Ascending aorta (tissue), 2 donors: ENCODE results near the gene SEL1L2. TPM values are rescaled to one million over a fixed set of nuclear protein-coding genes. Genes with fewer than 3 reads are reported as not detected.

ENCODE experiments used
- DNase-seq, 2 donors: peaks; one replicate each; pipeline ENCODE4 v3.0.0-alpha.2; 2019; ENCODE audit warnings: low spot score in 2 of 2
- H3K27ac ChIP-seq, 2 donors: fragments of 200-600 bp; sonication (generic); one replicate each; pipeline ENCODE4 v1.5.1; 2016 to 2017; ENCODE audit warnings: mild to moderate bottlenecking in 1 of 2
- H3K27me3 ChIP-seq: fragments of 200-600 bp; sonication (generic); one replicate; pipeline ENCODE4 v1.5.1; 2017
- H3K36me3 ChIP-seq, 2 donors: fragments of 200-600 bp; sonication (generic); one replicate each; pipeline ENCODE4 v1.5.1; 2016
- H3K4me1 ChIP-seq, 2 donors: fragments of 200-600 bp; sonication (generic); one replicate each; pipeline ENCODE4 v1.5.1; 2016 to 2017; ENCODE audit warnings: mild to moderate bottlenecking in 1 of 2
- H3K4me3 ChIP-seq, 2 donors: fragments of 200-600 bp; sonication (generic); one replicate each; pipeline ENCODE4 v1.5.1; 2016 to 2017; ENCODE audit warnings: mild to moderate bottlenecking in 1 of 2
- H3K9me3 ChIP-seq, 2 donors: fragments of 200-600 bp; sonication (generic); one replicate each; pipeline ENCODE4 v1.5.1; 2016
- CTCF ChIP-seq, 3 experiments: fragments of 200-600 bp in 2 of 3; fragments of 450-650 bp in 1 of 3; sonication (generic) in 2 of 3; IDR thresholded peaks; one replicate each; pipeline ENCODE4 v1.5.1; 2016 to 2019; ENCODE audit warnings: antibody characterized with exemption in 3 of 3, mild to moderate bottlenecking in 1 of 3, moderate library complexity in 1 of 3
- intact Hi-C: fragments of 100-400 bp; cut with DNase I; formaldehyde crosslinking; loops from one replicate; pipeline ENCODE4 v1.15.1; 2023
- total RNA-seq: library from RNA; depleted of rRNA; stranded (reverse); fragments of >200 nt; gene quantifications from one replicate; pipeline ENCODE4 v1.1.0, GENCODE V29; 2016

Gene SEL1L2
- total RNA-seq, 1 donor from 2014 or later: not detected

DNA sequence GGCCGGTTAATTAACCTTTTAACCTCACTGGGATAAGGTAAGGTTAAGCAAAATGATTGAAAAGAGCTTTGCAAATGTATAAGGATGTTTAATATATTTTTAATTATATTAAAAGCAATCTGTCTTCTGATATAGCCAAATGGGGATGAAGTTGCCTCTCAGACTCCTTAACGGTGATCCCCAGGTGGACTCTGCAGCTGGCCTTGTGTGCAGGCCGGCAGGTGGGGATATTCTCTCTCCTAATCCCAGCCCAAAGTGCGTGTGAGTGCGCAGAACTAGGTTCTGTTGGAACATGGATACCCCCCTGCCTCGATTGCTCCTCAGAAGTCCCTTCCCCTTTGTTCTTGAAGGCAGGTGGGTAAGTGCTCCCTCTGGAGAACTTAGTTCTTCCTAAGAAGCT, 105.6 kb downstream of the SEL1L2 start:
- intact Hi-C loops: no loop called here
- no peak for DNase-seq
- H3K27me3 ChIP-seq: no peaks in the 10 kb centered on the region
- H3K9me3 ChIP-seq: no peaks in the 10 kb centered on the region
- no peak for TF ChIP-seq CTCF (IDR thresholded peaks at IDR 0.05)
- no peaks in the 10 kb centered on the region for H3K4me1 ChIP-seq
- no peak overlapping the region for H3K27ac ChIP-seq
- H3K4me3 ChIP-seq: no peak overlapping the region
- H3K36me3 ChIP-seq: no peaks in the 10 kb centered on the region

GRCh38 chr20:13883425-13883824, 107.0 kb downstream of the SEL1L2 start:
- no peaks in the 10 kb centered on the region for H3K36me3 ChIP-seq
- H3K27ac ChIP-seq: no peak overlapping the region
- no peak for DNase-seq
- H3K27me3 ChIP-seq: no peaks in the 10 kb centered on the region
- intact Hi-C loops: no loop called here
- H3K9me3 ChIP-seq: no peaks in the 10 kb centered on the region
- no peak for TF ChIP-seq CTCF (IDR thresholded peaks at IDR 0.05)
- no peaks in the 10 kb centered on the region for H3K4me1 ChIP-seq
- H3K4me3 ChIP-seq: no peak overlapping the region

DNA sequence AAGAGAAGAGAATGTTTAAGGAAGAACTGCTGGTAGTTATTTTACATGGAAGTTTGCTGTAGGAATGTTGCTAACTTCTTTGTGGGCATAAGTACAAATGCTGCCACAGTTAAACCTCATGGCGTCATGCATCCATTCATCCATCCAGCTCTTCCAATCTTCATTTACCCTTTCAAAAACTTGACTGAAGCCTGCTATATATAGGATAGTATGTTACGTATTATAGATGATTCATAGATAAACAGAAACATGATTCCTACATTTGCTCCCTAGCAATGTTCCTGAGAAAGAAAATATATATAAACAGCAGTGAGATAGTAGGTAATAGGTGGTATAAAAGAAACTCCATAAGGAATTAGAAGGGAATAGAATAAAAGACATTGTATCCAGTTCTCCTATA, 111.8 kb downstream of the SEL1L2 start:
- no peak overlapping the region for H3K27ac ChIP-seq
- H3K4me1 ChIP-seq: no peaks in the 10 kb centered on the region
- H3K27me3 ChIP-seq: no peaks in the 10 kb centered on the region
- H3K36me3 ChIP-seq: no peaks in the 10 kb centered on the region
- no peak for TF ChIP-seq CTCF (IDR thresholded peaks at IDR 0.05)
- no peaks in the 10 kb centered on the region for H3K9me3 ChIP-seq
- intact Hi-C loops: no loop called here
- no peak for DNase-seq
- H3K4me3 ChIP-seq: no peak overlapping the region

DNA sequence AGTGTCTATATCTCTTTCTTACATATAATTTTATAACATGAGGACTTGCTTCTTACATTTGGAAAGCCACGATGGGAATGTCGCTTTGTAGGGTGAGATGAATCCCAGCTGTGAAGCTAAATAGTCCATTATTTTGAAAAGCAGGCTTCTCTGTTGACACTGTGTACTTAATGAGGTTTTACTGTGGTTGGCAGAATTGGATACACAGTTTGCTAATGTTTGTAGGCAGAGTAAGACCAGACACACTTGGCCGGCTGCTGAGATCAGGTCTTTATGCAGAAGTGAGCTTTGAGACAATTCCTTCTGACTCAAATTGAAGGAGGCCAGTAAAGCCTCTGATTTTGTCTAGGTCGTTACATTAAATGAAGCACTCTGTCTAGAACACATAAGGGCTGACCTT, 112.6 kb downstream of the SEL1L2 start:
- TF ChIP-seq CTCF (IDR thresholded peaks at IDR 0.05): no peak
- H3K9me3 ChIP-seq: no peaks in the 10 kb centered on the region
- no peak overlapping the region for H3K4me3 ChIP-seq
- H3K4me1 ChIP-seq: no peaks in the 10 kb centered on the region
- no peak for DNase-seq
- no peaks in the 10 kb centered on the region for H3K27me3 ChIP-seq
- H3K36me3 ChIP-seq: no peaks in the 10 kb centered on the region
- no peak overlapping the region for H3K27ac ChIP-seq
- intact Hi-C loops: no loop called here

DNA sequence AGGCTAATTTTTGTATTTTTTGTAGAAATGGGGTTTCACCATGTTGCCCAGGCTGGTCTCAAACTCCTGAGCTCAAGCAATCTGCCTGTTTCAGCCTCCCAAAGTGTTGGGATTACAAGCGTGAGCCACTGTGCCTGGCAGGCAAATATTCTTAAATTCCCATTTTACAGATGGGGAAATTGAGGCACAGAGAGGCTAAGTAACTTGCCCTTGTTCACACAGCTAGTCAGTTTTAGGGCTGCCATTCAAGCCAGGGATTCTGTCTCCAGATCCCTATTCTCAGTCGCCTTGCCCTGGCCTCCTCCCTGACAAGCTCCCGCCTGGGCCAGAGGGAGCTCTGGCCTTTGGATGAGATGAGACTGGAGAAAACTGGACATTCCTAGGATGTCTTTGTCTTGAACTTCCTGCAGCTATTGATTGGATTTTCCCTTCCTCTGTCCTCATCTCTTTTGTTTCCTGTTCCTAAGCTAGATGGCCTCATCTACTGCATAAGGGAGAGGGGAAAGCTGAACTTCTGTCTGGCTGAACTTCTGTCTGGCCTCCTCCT, 115.1 kb downstream of the SEL1L2 start:
- H3K4me1 ChIP-seq: peaks cover 0 to under 1% of the 10 kb centered on the region in 2 donors
- H3K27ac ChIP-seq: no peak overlapping the region

More for the DNA sequence above, 115.1 kb downstream of the SEL1L2 start:
- H3K36me3 ChIP-seq: no peaks in the 10 kb centered on the region
- intact Hi-C loops: no loop called here
- H3K4me3 ChIP-seq: no peak overlapping the region
- DNase-seq: no peak
- no peaks in the 10 kb centered on the region for H3K27me3 ChIP-seq
- no peak for TF ChIP-seq CTCF (IDR thresholded peaks at IDR 0.05)
- H3K9me3 ChIP-seq: no peaks in the 10 kb centered on the region
